ENCODE data around the gene JARID2.

JARID2 gene

GRCh38 chr6:15516378-15516777 lies 270.5 kb downstream of the JARID2 start:
- H3K4me3 ChIP-seq (ENCODE audit: low read depth, low read length), result no peak overlapping the region
- TF ChIP-seq MYC (IDR thresholded peaks at IDR 0.05; ENCODE audit: low read depth, low read length) (no peak), CTCF (IDR thresholded peaks at IDR 0.05; ENCODE audit: low read depth, low read length) (no peak), POLR2A (IDR thresholded peaks at IDR 0.05; ENCODE audit: extremely low read depth, insufficient read length) (no peak), MAX (IDR thresholded peaks at IDR 0.05; ENCODE audit: low read depth, low read length) (no peak)
- DNase-seq (ENCODE audit: low read depth), result no peak

GRCh38 chr6:15516923-15517560 lies 271.2 kb downstream of the JARID2 start:
- no peak for DNase-seq (ENCODE audit: low read depth)
- TF ChIP-seq POLR2A (IDR thresholded peaks at IDR 0.05; ENCODE audit: extremely low read depth, insufficient read length), result no peak
- no peak for TF ChIP-seq MAX (IDR thresholded peaks at IDR 0.05; ENCODE audit: low read depth, low read length)
- no peak for TF ChIP-seq CTCF (IDR thresholded peaks at IDR 0.05; ENCODE audit: low read depth, low read length)
- no peak for TF ChIP-seq MYC (IDR thresholded peaks at IDR 0.05; ENCODE audit: low read depth, low read length)
- H3K4me3 ChIP-seq (ENCODE audit: low read depth, low read length), result no peak overlapping the region

GRCh38 chr6:15517600-15517999 lies 271.7 kb downstream of the JARID2 start:
- no peak overlapping the region for H3K4me3 ChIP-seq (ENCODE audit: low read depth, low read length)
- TF ChIP-seq MAX (IDR thresholded peaks at IDR 0.05; ENCODE audit: low read depth, low read length) (no peak), CTCF (IDR thresholded peaks at IDR 0.05; ENCODE audit: low read depth, low read length) (no peak), POLR2A (IDR thresholded peaks at IDR 0.05; ENCODE audit: extremely low read depth, insufficient read length) (no peak), MYC (IDR thresholded peaks at IDR 0.05; ENCODE audit: low read depth, low read length) (no peak)
- DNase-seq (ENCODE audit: low read depth), result no peak

GRCh38 chr6:15518057-15518456 lies 272.2 kb downstream of the JARID2 start:
- no peak overlapping the region for H3K4me3 ChIP-seq (ENCODE audit: low read depth, low read length)
- no peak for DNase-seq (ENCODE audit: low read depth)
- TF ChIP-seq MYC (IDR thresholded peaks at IDR 0.05; ENCODE audit: low read depth, low read length) (no peak), MAX (IDR thresholded peaks at IDR 0.05; ENCODE audit: low read depth, low read length) (no peak), CTCF (IDR thresholded peaks at IDR 0.05; ENCODE audit: low read depth, low read length) (no peak), POLR2A (IDR thresholded peaks at IDR 0.05; ENCODE audit: extremely low read depth, insufficient read length) (no peak)

- H3K4me3 ChIP-seq (ENCODE audit: low read depth, low read length), result no peak overlapping the region
- TF ChIP-seq CTCF (IDR thresholded peaks at IDR 0.05; ENCODE audit: low read depth, low read length), result no peak
- no peak for DNase-seq (ENCODE audit: low read depth)
Observed at GRCh38 chr6:15518878-15519277, 273.0 kb downstream of the JARID2 start.

- no peak for DNase-seq (ENCODE audit: low read depth)
- TF ChIP-seq MYC (IDR thresholded peaks at IDR 0.05; ENCODE audit: low read depth, low read length), result no peak
- TF ChIP-seq POLR2A (IDR thresholded peaks at IDR 0.05; ENCODE audit: extremely low read depth, insufficient read length), result no peak
- no peak for TF ChIP-seq CTCF (IDR thresholded peaks at IDR 0.05; ENCODE audit: low read depth, low read length)
- no peak overlapping the region for H3K4me3 ChIP-seq (ENCODE audit: low read depth, low read length)
Observed at GRCh38 chr6:15519681-15520080, 273.8 kb downstream of the JARID2 start.

Measured in NB4 (cell line).